ENCODE data around the gene INAFM2.

INAFM2 gene

DNA sequence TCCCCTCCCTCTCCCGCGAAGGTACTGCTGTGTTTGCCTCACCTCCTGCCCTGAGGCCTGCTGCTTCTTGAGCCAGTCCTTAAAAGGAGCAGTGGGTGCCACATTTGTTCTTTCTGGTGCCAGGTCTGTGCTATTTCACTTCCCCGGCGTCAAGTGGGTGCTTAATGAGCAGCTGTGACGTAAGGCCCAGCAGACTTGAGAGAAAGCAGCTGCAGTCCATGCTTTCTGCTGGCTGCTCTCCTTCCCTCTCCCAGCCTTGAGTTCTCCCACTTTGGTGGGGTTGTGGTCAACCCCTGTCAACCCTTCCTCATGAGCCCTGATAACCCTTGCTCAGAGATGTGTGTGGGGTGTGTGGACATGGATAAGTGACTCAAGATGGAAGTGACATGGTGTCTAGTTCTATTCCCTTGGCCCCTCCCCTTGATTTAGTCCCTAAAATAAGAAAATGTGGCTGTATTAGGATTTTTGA lies 6.9 kb downstream of the INAFM2 start:
- DNase-seq: no peak

DNA sequence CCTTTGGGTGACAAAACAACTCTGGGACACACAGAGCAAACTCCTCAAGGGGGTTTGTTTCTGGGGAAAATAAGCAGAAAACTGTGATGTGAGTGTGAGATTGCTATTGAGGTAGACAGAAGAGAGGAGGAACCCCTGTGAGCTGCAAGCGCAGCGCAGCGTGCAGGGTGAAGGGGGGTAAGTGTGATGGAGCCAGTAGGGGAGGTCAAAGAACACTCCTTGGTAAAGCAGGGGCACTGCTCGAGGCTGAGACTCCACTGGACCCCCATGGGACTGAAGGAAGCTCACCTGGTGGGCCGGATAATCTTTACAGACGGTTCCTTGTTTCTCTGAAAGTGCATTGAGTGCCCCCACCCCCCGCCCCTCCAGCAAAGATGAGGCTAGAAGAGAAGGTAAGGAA lies 7.5 kb downstream of the INAFM2 start:
- no peak for DNase-seq

DNA sequence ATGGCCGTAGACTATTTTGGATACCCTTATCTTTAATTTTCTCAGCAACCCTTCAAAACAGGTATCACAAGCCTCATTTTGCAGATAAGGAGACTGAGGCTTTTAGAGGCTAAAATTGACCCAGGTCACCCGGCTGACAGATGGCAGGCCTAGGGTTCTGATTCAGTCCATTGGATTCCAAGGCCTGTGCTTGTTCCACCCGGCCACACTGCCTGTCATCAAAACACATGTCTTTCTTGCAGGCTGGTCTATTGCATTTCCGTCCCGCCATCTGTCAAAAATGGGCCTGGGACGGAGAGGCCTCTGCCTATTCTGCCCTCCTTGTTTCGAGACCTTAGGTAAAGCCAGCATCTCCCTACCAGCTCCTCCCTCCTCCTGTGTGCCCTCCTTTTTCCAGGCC lies 8.1 kb downstream of the INAFM2 start:
- no peak for DNase-seq

DNA sequence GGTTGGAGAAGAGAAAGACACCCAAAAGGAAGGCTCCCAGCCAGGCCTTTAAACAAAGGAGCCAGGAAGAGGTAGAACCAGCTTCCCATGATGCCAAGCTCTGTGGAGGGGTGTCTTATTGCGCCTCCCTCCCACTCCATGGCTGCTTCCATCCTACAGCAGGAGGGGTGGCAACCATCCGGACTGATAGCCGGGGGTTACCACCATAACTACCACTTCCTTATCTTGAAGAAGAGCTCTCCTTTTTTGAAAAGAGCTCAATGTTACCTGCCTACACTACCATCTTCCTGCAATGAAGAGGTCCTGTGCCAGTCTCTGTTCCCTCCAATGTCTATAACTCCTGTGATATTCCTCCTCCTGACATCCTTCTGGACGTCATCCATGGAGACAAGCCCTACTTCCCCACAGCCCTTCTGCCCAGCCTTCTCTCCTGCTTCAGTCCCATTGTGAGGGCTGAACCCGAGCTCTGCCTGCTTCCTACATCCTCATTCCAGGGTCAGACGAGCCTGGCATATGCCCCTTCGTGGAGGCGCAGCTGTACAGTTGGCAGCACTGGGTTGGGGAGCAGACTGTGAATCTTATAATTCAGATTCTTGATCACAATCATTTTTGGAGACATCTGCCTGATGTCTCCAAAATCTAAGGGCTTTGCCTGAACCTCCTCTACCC lies 8.8 kb downstream of the INAFM2 start:
- no peak for DNase-seq

DNA sequence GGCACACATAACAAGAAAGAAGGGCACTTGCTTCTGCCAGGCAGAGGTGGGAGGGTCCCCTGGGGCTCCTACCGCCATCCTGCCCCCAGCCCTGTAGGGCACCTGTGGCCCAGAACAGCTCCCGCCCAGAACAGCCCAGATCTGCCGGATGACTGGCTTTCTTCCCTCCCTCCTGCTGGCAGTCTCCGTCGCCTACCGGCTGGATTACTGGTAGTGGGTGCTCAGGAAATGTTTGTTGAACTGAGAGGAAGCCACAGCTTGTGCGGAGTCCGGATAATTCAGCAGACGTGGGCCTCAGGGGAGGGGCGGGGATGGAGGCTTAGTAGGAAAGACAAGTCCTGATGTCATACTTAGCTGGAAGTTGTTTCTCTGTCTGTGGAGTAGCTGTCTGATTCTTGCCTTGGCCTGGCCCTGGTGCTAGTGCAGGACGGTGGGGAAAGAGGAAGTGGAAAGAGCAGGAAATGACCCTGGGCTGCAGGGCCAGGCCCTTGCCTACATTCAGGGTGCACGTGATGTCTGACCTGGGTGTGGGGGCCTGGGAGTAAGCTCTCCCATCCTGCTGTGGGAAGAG lies 10.5 kb downstream of the INAFM2 start:
- DNase-seq: peak; percentile 37

DNA sequence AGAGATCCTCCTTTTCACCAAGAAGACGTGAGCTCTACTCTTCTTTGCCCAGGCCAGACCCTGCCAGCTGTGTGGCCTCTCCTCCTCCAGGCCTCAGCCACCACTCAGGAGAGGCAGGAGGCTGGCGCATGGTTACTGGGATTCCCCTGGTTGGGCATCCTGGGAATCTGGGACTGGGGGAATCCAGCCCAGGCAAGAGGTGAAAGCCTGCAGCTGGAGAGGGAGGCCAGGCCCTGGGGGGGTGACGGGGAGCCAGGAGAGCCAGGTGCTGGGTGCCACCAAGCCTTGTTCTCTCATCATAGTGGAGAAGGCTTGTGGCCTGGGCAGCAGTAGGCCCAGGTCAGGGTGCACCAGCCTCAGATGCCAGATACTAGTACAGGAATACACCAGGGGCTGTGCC lies 11.0 kb downstream of the INAFM2 start:
- DNase-seq: no peak

DNA sequence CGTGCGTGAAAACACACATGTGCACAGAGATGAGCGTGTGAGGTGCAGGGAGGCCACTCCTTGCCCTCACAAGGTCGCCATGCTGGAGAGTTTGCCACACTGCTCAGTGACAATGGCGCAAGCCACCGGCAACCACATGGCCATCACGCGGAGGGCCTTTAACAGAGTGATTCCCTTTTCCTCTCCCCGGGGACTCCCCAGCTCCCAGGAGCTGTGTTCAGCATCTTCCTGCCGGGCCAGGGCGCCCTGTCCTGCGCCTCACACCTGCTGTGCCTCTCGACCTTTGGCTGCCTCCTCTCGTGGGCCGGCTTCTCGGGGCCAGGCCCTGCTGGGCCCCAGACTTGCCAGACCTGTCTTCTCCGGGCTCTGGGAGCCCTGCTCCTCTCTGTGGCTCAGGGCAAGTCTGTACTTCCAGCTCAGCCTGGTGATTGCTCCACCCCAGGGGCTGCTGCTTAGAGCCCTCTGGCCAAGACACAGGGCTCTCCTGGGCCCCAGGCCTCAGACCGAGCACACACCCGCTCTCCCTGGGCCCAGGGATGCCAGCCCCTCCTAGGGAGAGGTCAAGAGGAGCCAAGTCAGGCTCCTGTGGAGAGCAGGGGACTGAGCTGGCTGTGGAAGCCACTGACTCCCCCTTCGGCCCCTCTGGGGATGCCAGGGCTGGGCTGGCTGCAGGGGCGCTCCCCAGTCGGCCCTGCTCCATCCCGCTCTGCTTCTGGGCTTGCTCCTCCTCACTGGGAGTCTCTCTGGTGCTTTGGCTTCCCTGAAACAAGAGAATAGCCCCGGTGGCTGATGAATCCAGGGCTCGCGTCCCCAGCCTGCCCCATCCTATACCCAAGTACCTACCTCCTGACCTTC lies 11.7 kb downstream of the INAFM2 start:
- no peak for DNase-seq

DNA sequence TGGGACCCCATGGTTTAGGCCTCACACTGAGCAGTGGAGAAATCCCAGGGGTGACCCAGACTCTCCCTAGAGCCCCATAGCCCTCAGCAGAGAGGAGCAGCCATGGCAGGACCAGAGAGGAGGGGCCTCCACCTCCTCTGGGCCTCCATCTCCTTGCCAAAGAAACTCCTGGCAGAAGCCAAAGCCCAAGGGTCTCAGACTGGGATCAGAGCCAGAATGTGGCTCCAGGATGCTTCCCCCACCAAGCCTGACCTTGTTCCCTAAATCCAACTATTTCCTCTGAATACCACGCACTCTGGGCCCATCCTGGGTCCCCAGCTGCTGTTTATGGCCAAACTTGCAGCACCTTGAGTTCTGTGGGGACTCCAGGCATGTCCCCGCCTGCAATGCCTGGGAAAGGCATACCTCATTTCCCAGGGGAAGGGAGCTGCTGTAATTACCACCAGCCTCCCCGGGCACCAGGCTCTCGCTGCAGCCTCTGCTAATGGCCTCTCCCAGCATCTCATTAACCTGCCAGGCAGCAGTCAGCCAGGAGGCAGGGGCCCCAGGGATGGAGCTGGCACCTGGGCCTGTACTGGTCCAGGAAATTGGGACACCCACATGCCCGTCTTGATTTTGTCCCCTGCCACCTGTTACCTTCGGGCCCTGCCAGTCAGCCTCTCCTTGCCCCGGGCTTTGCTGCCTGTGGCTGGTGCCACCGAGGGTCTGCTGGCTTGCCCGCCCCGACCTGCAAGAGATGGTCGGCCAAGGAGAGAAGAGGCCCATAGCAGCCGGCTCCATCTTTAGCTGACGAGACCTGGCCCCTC lies 12.6 kb downstream of the INAFM2 start:
- no peak for DNase-seq

DNA sequence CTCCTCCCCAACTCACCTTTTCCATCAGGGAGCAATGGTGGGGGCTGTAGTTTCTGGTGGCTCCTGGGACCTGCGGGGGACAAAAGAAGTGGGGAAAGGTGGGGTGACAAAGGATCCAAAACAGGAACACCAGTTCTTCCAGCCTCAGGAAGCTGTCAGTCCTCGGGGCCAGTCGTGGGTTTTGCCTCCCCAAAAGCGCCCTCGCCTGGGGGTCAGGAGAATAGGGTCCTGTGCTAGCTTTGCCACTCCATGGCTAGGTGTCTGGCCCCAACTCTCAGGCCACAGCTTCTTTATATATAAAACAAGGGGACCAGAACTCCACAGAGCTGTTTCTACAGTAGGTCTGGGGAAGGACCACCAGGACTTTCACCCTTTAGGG lies 13.2 kb downstream of the INAFM2 start:
- DNase-seq: peak; percentile 36

DNA sequence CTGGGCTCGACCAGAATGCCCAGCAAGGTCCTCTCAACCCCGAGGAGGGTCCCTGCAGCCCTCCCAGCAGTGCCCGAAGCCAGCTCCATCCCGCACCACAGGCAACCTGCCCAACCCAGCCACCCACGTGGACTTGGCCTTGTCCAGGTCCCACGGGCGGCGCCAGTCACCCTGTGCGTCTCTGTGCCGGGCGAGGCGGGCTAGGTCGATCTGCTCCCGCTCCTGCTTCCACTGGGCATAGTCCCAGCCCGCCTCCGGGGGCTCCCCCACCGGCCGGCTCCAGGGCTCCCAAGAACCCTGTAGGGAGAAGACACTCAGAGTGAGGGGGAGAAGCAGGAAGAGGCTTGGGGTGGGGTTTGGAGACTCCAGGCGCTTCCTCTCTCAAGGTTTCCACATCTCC lies 14.1 kb downstream of the INAFM2 start:
- no peak for DNase-seq

DNA sequence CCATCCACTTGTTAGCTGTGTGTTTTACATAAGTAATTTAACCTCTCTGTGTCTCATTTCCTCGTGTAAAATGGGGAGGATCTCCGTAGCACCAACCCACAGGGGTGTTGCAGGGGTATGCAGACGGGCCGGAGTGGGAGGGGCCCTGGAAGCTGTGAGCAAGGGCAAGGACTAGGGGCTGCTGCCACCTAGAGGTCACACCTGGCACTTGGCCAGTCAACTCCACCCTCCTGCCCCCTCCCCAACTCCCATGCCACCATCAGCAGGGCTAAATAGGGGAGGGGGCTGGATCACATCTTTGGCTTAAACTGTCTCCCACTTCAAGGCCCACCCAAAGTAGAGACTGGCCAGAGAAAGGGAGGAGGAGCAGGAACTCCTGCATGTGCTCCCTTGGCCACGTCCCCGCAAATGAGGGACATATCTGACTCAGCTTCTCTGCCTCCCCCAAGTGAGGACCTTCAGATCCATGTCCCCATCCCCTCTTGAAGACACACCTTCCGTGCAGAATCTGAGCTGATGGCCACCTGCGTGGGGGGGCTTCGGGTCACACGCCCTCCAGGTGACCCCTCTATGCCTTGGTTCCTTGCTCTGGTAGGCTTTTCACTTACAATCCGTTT lies 14.7 kb downstream of the INAFM2 start:
- DNase-seq: peak; percentile 86

DNA sequence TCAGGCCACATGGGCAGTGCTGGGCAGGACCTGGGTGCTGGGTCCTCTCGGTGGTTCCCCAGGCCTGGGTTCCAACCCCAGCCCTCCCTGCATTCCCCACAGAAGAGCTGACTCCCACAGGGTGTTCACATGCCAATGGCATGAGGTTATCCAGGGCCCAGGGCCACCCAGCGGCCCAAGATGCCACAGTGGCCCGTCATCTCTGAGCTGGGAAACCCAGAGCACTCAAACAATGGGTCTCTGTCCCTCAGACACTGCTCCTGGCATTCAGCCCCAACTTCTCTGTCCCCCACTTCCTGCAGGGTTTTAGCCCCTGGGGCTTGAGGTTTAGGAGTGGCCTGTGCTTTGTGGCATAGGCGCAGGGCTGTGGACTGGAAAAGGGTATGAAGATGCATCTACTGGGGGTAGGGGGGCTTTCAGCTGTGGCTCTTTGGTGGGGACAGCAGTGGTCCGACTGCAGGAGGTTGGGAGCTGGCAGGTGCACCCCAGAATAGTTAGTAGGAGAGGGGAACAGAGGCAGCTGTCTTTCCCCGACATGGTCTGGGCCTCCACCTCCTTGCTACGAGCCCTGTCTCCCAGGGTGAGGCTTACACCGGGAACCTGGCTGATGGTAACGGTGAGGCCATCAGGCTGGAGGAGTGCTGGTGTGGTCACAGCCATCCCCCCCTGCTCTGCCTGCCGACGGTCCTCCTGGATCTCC lies 15.6 kb downstream of the INAFM2 start:
- no peak for DNase-seq

DNA sequence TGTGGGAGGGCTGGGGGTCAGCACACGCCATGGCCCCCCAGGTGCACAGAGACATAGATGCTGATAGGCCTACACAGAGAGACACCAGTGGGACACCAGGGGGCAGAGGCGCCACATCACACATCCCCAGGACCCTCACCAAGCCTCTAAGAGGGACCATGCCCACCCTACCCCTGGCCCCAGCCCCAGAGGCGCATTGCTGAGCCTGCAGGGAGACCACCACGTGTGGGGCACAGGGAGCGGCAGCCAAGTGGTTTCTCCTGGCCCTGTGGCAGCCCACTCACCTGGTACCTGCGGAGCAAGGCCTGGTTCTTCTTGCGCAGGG lies 16.1 kb downstream of the INAFM2 start:
- DNase-seq: no peak

DNA sequence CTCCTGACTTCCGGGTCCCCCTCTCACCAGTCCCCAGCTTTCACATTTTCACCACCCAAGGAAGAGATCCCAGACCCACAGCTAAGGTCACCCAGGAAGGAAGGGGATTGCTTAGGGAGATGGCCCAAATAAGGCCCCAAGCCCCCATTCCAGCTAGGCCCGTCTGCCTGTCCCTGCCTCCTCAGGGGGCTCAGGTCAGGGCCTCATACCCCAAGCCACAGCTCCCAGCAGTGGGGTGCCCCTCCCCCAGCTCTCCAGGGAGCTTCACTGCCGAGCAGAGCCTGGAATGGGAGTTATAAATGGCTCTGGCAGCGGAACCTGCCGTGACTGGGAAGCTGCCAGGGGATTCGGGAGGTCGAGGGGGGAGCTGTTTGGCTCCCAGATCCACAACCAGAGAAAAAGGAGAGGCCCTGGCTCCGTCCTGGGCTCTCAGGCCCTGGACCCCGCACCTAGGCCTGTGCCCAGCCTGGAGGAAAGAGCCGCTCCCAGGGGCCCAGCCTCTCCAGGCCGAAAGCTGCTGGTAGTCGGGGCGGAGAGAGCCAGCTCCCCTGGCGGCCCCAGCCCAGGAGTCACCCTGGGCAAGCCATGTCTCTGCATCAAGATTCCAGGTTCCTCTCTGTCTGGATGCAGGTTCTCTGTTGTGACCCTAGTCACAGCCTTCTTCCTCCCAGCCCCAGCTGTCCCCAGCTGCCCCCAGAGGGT lies 16.7 kb downstream of the INAFM2 start:
- DNase-seq: no peak

DNA sequence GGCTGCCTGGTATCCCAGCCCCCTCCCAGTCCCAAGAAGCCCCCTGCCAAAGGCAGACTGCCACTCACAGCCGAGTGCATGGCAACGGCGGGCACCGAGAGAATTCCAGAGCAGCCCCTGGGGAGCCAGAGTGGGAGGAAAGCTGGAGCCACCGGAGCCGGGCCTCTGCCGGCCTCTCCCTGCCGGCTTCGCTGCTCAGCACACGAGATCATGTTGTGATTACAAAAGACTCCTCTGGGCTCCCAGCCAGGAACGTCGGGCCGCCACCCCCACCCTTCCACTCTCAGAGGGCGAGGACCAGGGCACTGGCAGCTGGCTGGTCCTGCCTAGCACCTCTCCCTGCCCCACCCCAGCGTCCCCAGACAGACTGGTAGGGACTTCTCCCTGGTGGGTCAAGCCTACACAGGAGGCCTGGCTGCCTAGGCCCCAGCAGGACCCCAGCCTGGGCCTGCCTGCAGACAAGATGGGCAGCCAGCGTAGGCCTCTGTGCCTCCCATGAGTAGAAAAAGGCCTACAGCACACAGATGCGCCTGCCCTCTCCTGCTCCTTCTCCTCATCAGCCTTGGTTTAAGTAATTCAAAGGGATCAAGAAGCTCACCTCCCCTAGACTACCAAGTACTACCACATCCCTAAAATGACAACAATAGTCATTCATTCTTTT lies 17.4 kb downstream of the INAFM2 start, which contains the start of gene CCDC9B:
CCDC9B (minus strand) TSS at position 200 of the 661 bp plus-strand sequence; CDS start at position 80, 120 bp downstream.
- no peak for DNase-seq

DNA sequence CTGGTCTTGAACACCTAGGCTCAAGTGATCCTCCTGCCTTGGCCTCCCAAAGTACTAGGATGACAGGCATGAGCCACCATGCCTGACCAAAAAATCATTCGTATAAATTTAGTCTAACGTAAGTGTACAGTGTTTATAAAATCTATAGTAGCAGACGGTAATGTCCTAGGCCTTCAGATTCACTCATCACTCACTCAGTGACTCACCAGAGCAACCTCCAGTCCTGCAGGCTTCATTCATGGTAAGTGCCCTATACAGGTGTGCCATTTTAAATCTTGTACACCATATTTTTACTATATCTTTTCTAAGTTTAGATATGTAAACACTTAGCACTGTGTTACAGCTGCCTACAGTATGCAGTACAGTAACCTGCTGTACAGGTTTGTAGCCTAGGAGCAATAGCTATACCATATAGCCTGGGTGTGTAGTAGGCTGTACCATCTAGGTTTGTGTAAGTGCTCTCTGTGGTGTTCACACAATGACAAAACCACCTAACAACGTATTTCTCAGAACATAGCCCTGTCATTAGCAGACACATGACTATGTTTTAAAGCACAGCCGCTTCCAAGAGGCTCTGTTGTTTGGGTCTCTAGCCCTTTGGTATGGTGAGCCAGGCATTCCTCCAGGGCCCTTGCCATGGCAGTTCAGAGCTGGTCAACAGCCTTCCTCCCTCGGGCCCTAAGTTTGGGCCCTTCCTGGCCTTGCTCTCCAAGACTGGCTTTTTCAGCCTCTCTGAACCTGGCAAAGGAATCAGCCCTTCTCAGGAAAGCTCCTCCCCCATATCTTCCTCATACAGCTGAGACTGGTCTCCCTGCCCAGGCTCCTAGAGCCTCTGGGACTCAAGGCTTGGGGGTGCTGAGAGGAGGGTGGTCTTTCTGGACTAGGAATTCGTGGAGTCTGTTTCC lies 19.2 kb downstream of the INAFM2 start:
- no peak for DNase-seq

DNA sequence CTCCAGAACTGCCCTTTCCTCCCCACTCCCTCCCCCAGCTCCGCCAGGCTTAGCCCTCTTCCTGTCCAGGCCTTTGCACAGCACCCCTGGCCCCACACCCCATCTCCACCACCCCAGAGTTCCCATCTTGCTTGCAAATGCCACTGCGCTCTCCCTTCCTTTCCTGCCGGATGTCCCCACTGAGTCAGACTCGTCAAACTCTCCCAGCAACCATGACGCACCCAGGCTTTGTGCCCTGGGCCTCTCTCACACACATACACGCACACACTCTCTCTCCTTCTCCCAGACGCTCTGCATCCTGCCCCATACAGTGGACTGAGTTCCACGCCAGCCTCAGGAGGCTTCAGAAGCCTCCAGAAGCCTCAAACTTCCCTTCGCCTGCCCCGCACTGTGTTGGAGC lies 20.0 kb downstream of the INAFM2 start:
- no peak for DNase-seq

DNA sequence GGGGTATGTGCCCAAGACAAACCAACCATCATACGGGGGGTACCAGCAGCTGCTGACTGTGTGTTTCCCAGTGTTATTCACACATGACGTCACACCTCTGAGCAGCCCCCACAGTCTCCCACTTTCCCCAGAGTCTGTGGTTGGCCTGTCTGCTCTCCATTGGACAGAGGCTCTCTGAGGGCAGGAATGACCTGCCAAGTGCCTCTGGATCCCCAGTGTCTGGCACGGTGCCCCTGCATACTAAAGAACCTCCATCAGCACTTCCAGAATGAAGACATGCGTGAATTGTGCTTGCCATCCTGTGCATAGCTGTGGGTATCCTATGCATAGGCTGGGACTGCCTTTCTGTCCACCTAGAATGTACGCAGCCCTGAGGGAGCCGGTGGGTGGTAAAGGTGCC lies 20.7 kb downstream of the INAFM2 start:
- DNase-seq: no peak

DNA sequence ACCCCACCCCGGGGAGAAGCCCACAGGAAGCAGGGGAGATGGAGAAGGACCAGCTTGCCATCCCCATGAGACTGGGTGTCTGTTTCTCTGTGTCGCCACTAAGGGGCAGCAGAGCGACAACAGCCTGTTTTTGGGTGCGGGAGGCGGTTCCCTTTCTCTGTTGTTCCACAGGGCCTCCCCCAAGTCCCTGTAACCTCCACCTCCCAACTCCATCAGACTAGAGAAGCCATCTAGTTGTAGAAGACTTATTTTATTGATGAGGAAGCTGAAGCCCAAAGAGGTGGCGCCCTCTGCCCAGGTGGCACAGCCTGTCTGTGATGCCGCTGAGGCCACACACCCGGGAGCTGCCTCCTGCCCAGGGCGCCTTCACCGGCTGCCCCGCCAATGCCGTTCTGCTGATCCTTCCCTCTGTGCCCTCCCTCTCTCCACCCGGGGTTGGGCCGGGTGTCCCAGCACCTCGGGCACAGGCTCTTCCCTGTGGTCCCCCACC lies 21.2 kb downstream of the INAFM2 start:
- peak; percentile 78 for DNase-seq

Data from stimulated activated CD8-positive, alpha-beta memory T cell treated with anti-CD3 and anti-CD28 coated beads, Interleukin-4, amount 100 ng/mL, for 48 hours (primary cell).